ENCODE results near the gene CCDC167. TPM values are rescaled to one million over a fixed set of nuclear protein-coding genes. Genes with fewer than 3 reads are reported as not detected.
A peak's percentile ranks its signal among the peaks of the same experiment; 100 is the strongest.

CCDC167 gene
- total RNA-seq, 1 experiment from 2014 or later: 31.9 TPM

- no peak overlapping the region for H2BK120ac ChIP-seq (ENCODE audit: low read depth, low read length, poor library complexity, severe bottlenecking)
- Mint-ChIP-seq H3K27me3 (ENCODE audit: low read depth) (no peaks in the 10 kb centered on the region), H3K27ac (peak overlapping the region in 2 of 3 experiments; percentile 24 to 68; a peak in 1 of 7 replicates), H3K4me1 (peaks cover 11 to 21% of the 10 kb centered on the region in 2 experiments), H3K9me3 (no peaks in the 10 kb centered on the region), H3K4me3 (peak overlapping the region in 1 of 2 experiments; percentile 23; a peak in 1 of 5 replicates), H3K36me3 (ENCODE audit: insufficient read depth in 1 of 3, low read depth in 3 of 3) (peaks cover 10 to 54% (median 47%) of the 10 kb centered on the region in 3 experiments)
- no peak overlapping the region for H3K18ac ChIP-seq (ENCODE audit: insufficient read length, low read depth, low read length)
- no peak overlapping the region for H3K4me2 ChIP-seq (ENCODE audit: insufficient read depth, insufficient read length, low read length)
- no peak overlapping the region for H4K8ac ChIP-seq (replicated peaks; ENCODE audit: insufficient read length, low read depth, low read length)
- H3K79me1 ChIP-seq (ENCODE audit: insufficient read depth, low read depth, low read length, poor library complexity, severe bottlenecking): no peaks in the 10 kb centered on the region
- no peak overlapping the region for H2AFZ ChIP-seq (ENCODE audit: low read length)
- H2BK5ac ChIP-seq (ENCODE audit: insufficient read length, low read length): no peak overlapping the region
- H3K79me2 ChIP-seq (ENCODE audit: insufficient read depth, low read length): no peaks in the 10 kb centered on the region
- H3K27ac ChIP-seq (ENCODE audit: insufficient read length, low read depth, low read length): no peak overlapping the region
- no peaks in the 10 kb centered on the region for H3K27me3 ChIP-seq (ENCODE audit: insufficient read depth, low read length)
- no peak overlapping the region for H4K5ac ChIP-seq (ENCODE audit: insufficient read length, low read depth, low read length)
- no peak overlapping the region for H3K14ac ChIP-seq (ENCODE audit: insufficient read depth, low read length)
- peaks cover 4% of the 10 kb centered on the region; the same call in 1 of the 2 replicates for H3K4me1 ChIP-seq (ENCODE audit: insufficient read depth, low read length)
- no peaks in the 10 kb centered on the region for H3K23me2 ChIP-seq (ENCODE audit: insufficient read length, low read depth, low read length, poor library complexity, severe bottlenecking)
- H2BK12ac ChIP-seq (ENCODE audit: insufficient read length, low read depth, low read length): no peak overlapping the region
- H4K20me1 ChIP-seq (ENCODE audit: control insufficient read depth, insufficient read depth, insufficient read length): no peaks in the 10 kb centered on the region
- no CpG with 5 or more reads among the region's 1 CpG for WGBS (ENCODE audit: extremely low coverage, insufficient read length, low lambda C conversion rate)
- no peak overlapping the region for H3T11ph ChIP-seq (ENCODE audit: low read length)
- H3K23ac ChIP-seq (ENCODE audit: insufficient read length, low read depth, low read length): no peak overlapping the region
- no peak overlapping the region for H2BK15ac ChIP-seq (ENCODE audit: low read depth, low read length)
- H4K91ac ChIP-seq (ENCODE audit: insufficient read length, low read depth, low read length): no peak overlapping the region
- H3K4ac ChIP-seq (ENCODE audit: low read depth, low read length): no peak overlapping the region
- no peak overlapping the region for H2BK20ac ChIP-seq (ENCODE audit: low read depth, low read length, poor library complexity, severe bottlenecking)
- no peak for DNase-seq
- no peak for TF ChIP-seq CTCF (conservative IDR thresholded peaks at IDR 0.05)
- H3K9ac ChIP-seq (ENCODE audit: extremely low read depth, insufficient read length, low read length): no peak overlapping the region
- H3K9me3 ChIP-seq (ENCODE audit: control insufficient read depth, low read depth, low read length): no peaks in the 10 kb centered on the region
- H2AK5ac ChIP-seq (ENCODE audit: insufficient read length, low read length): no peak overlapping the region
- no peak overlapping the region for H3K56ac ChIP-seq (ENCODE audit: insufficient read length, low read depth, low read length)
Measured at GRCh38 chr6:37480118-37480736, 19.5 kb downstream of the CCDC167 start.
